ENCODE measurements around the gene SMURF1. TPM values are rescaled to one million over a fixed set of nuclear protein-coding genes. Genes with fewer than 3 reads are reported as not detected.
A peak's percentile ranks its signal among the peaks of the same experiment; 100 is the strongest.

SMURF1 gene
- total RNA-seq, 4 donors from 2014 or later: 26.8 to 44.7 (median 31.5) TPM

- H3K4me3 ChIP-seq (ENCODE audit: low read depth, poor library complexity, severe bottlenecking): no peak overlapping the region
- 72 to 80% methylated on average over 15 of the region's 15 CpGs for WGBS, 2 donors
- no peak for TF ChIP-seq POLR2A (IDR thresholded peaks at IDR 0.05)
- no peak for TF ChIP-seq CTCF (IDR thresholded peaks at IDR 0.05)
- no peak for DNase-seq (ENCODE audit: low spot score in 2 of 2)
- intact Hi-C loops (cut with DNase I; ENCODE audit: low total_unique reads): no loop called here
Observed at GRCh38 chr7:99184532-99185218, 40.8 kb upstream of the SMURF1 start.

- WGBS, 2 donors: 84 to 88% methylated on average over 12 of the region's 12 CpGs
- TF ChIP-seq CTCF (IDR thresholded peaks at IDR 0.05) (no peak), POLR2A (IDR thresholded peaks at IDR 0.05) (no peak)
- intact Hi-C loops (cut with DNase I; ENCODE audit: low total_unique reads): no loop called here
- H3K4me3 ChIP-seq (ENCODE audit: low read depth, poor library complexity, severe bottlenecking): no peak overlapping the region
- peak in 1 of 2 donors; percentile 2 for DNase-seq (ENCODE audit: low spot score in 2 of 2)
Observed at GRCh38 chr7:99180067-99180650, 36.3 kb upstream of the SMURF1 start.

- intact Hi-C loops (cut with DNase I; ENCODE audit: low total_unique reads): no loop called here
- TF ChIP-seq POLR2A (IDR thresholded peaks at IDR 0.05) (no peak), CTCF (IDR thresholded peaks at IDR 0.05) (no peak)
- no peak overlapping the region for H3K4me3 ChIP-seq (ENCODE audit: low read depth, poor library complexity, severe bottlenecking)
- no peak for DNase-seq (ENCODE audit: low spot score in 2 of 2)
- WGBS, 2 donors: 72 to 76% methylated on average over 10 of the region's 10 CpGs
Observed at GRCh38 chr7:99177165-99177564, 33.3 kb upstream of the SMURF1 start.

- H3K4me3 ChIP-seq (ENCODE audit: low read depth, poor library complexity, severe bottlenecking): no peak overlapping the region
- intact Hi-C loops (cut with DNase I; ENCODE audit: low total_unique reads): no loop called here
- TF ChIP-seq CTCF (IDR thresholded peaks at IDR 0.05) (no peak), POLR2A (IDR thresholded peaks at IDR 0.05) (no peak)
- DNase-seq (ENCODE audit: low spot score in 2 of 2): no peak
- 68 to 76% methylated on average over 6 of the region's 6 CpGs for WGBS, 2 donors
Observed at GRCh38 chr7:99173787-99174186, 29.9 kb upstream of the SMURF1 start.

- intact Hi-C loops (cut with DNase I; ENCODE audit: low total_unique reads): no loop called here
- H3K4me3 ChIP-seq (ENCODE audit: low read depth, poor library complexity, severe bottlenecking): no peak overlapping the region
- no peak for DNase-seq (ENCODE audit: low spot score in 2 of 2)
- WGBS, 2 donors: 78 to 82% methylated on average over 4 of the region's 4 CpGs
- TF ChIP-seq CTCF (IDR thresholded peaks at IDR 0.05) (no peak), POLR2A (IDR thresholded peaks at IDR 0.05) (no peak)
Observed at GRCh38 chr7:99171731-99172130, 27.8 kb upstream of the SMURF1 start.

GRCh38 chr7:99170730-99171074 lies 26.8 kb upstream of the SMURF1 start:
- 81 to 94% methylated on average over 3 of the region's 3 CpGs for WGBS, 2 donors
- TF ChIP-seq CTCF (IDR thresholded peaks at IDR 0.05) (peak in 1 of 3 donors; percentile 19), POLR2A (IDR thresholded peaks at IDR 0.05) (no peak)
- no peak overlapping the region for H3K4me3 ChIP-seq (ENCODE audit: low read depth, poor library complexity, severe bottlenecking)
- intact Hi-C loops (cut with DNase I; ENCODE audit: low total_unique reads): no loop called here
- DNase-seq (ENCODE audit: low spot score in 2 of 2): no peak
